HUES64 (cell line): ENCODE data around the gene DHRS1.

Experiments used
- H3K27ac ChIP-seq: 2 replicates; pipeline ENCODE4 v1.7.0; 2013; ENCODE audit warnings: low read depth, low read length, inconsistent platforms
- H3K27me3 ChIP-seq: 2 replicates; pipeline ENCODE4 v1.6.1; 2013; ENCODE audit warnings: mild to moderate bottlenecking, low read length; ENCODE audit not compliant: insufficient read depth
- H3K36me3 ChIP-seq: 2 replicates; pipeline ENCODE4 v1.6.1; 2013; ENCODE audit warnings: mild to moderate bottlenecking, low read length; ENCODE audit not compliant: insufficient read depth
- H3K4me1 ChIP-seq: 2 replicates; pipeline ENCODE4 v1.6.1; 2013; ENCODE audit warnings: mild to moderate bottlenecking, low read length, moderate library complexity; ENCODE audit not compliant: insufficient read depth
- H3K4me3 ChIP-seq: 2 replicates; pipeline ENCODE4 v1.5.1; 2013; ENCODE audit warnings: mild to moderate bottlenecking, low read length, moderate library complexity
- H3K9ac ChIP-seq: 2 replicates; pipeline ENCODE4 v1.6.1; 2013; ENCODE audit warnings: mild to moderate bottlenecking, low read depth, low read length
- H3K9me3 ChIP-seq: 2 replicates; pipeline ENCODE4 v1.6.1; 2013; ENCODE audit warnings: low read depth, low read length; ENCODE audit not compliant: insufficient read depth
- WGBS: fragments of 150-250, 120-280 bp; methylation state at CpG from one replicate; pipeline ENCODE4 v1.1.7; 2013; ENCODE audit warnings: missing lambda C conversion rate; 5-methylcytosine and 5-hydroxymethylcytosine counted together

The DHRS1 gene

GRCh38 chr14:24325041-24325530 lies 25.5 kb upstream of the DHRS1 start:
- Histone ChIP-seq H3K4me3 (no peak overlapping the region), H3K9ac (no peak overlapping the region), H3K27me3 (peaks cover 27% of the 10 kb centered on the region), H3K27ac (no peak overlapping the region), H3K4me1 (no peaks in the 10 kb centered on the region), H3K9me3 (no peaks in the 10 kb centered on the region), H3K36me3 (no peaks in the 10 kb centered on the region)
- 93% methylated on average over 5 of the region's 5 CpGs for WGBS

- WGBS = 80% methylated on average over 5 of the region's 6 CpGs
Measured at GRCh38 chr14:24324024-24324423, 24.4 kb upstream of the DHRS1 start.

GRCh38 chr14:24323341-24323740 lies 23.8 kb upstream of the DHRS1 start:
- H3K4me1 ChIP-seq = no peaks in the 10 kb centered on the region
- no peaks in the 10 kb centered on the region for H3K36me3 ChIP-seq
- H3K9ac ChIP-seq = no peak overlapping the region
- H3K4me3 ChIP-seq = no peak overlapping the region
- no peak overlapping the region for H3K27ac ChIP-seq
- peaks cover 29% of the 10 kb centered on the region for H3K27me3 ChIP-seq
- H3K9me3 ChIP-seq = no peaks in the 10 kb centered on the region
- 78% methylated on average over 3 of the region's 3 CpGs for WGBS

More at GRCh38 chr14:24324024-24324423, 24.4 kb upstream of the DHRS1 start:
- Histone ChIP-seq H3K9me3 (no peaks in the 10 kb centered on the region), H3K36me3 (no peaks in the 10 kb centered on the region), H3K4me3 (no peak overlapping the region), H3K27me3 (peaks cover 28% of the 10 kb centered on the region), H3K27ac (no peak overlapping the region), H3K4me1 (no peaks in the 10 kb centered on the region), H3K9ac (no peak overlapping the region)

DNA sequence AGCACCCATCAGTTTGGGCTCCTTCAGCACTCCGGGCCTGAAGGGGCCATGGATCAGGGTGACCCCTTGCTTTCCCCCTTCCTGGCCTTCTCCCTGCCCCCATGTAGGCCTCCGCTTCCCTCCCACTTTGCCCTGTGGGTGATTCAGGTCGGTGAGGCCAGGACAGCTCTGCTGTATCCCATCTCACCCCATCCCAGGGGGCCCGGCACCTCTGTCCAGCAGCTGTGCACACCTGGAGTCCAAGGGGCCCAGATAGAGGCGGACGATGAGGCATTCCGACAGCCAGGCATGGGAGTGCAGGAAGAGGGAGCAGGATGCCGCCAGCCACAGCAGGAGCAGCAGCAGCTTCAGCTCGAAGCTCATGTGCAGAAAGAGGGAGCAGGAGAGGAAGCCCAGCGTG lies 23.1 kb upstream of the DHRS1 start:
- 85% methylated on average over 10 of the region's 10 CpGs for WGBS
- H3K9ac ChIP-seq = no peak overlapping the region
- H3K27me3 ChIP-seq = peaks cover 35% of the 10 kb centered on the region
- no peaks in the 10 kb centered on the region for H3K4me1 ChIP-seq
- no peak overlapping the region for H3K27ac ChIP-seq
- H3K9me3 ChIP-seq = no peaks in the 10 kb centered on the region
- H3K36me3 ChIP-seq = no peaks in the 10 kb centered on the region
- no peak overlapping the region for H3K4me3 ChIP-seq

DNA sequence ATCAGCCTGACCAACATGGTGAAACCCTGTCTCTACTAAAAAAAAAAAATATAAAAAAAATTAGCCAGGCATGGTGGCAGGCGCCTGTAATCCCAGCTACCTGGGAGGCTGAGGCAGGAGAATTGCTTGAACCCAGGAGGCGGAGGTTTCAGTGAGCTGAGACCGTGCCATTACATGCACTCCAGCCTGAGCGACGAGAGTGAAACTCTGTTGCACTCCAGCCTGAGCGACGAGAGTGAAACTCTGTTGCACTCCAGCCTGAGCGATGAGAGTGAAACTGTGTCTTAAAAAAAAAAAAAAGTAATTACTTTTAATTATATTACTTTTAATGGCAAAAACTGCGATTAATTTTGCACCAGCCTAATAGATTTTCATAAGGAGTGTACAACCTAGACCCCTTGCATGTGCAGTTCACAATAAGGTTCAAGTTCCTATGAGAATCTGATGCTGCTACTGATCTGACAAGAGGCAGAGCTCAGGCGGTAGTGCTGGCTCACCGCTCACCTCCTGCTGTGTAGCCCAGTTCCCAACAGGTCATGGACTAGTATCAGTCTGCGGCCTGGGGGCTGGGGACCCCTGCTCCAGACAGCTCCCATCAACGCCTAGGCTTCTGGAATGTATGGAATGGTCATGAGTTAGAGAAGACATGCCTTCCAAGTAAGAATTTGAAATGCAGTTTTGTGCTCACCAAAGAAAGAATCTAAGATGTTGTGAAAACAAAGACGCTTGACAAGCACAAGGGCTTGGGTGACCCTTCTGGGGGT lies 21.8 kb upstream of the DHRS1 start:
- no peaks in the 10 kb centered on the region for H3K4me1 ChIP-seq
- no peak overlapping the region for H3K9ac ChIP-seq
- 81% methylated on average over 13 of the region's 14 CpGs for WGBS
- no peak overlapping the region for H3K4me3 ChIP-seq
- H3K27me3 ChIP-seq = peaks cover 35% of the 10 kb centered on the region
- no peaks in the 10 kb centered on the region for H3K36me3 ChIP-seq
- H3K27ac ChIP-seq = no peak overlapping the region
- H3K9me3 ChIP-seq = no peaks in the 10 kb centered on the region

DNA sequence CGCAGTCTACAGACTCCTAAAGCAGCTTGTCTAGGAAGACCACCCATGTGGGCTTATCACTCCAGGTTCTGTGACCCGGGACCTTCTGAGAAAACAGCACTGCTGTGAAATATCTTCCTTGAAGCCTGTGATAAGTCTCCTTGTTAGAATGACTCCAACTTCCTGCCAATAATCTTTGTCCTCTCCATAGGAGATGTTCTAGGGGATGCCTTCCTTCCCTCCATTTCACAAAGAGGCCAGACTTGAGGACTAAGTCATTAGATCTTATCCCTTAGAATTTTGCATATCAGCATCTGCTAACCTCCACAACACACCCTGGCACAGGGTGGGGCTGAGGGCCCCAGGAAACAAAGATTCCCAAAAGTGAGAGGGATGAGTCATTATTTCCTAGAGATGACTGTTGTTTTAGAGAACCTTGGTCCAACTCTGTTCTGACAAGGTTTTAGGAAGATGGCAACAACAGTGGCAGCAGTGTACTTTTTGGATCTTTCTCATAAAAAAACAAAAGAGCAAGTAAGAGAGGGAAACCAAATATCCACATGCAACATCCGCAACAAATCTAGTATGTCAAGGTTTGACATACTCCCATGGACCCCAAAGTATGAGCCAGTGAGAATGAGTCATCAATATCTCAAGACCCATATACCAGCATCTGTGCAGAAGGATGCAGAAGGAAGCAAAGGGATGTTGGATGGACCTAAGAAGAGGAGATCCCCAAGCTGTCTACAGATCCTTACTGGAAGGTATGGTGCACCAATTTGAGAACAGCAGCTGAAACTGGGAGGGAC lies 17.8 kb upstream of the DHRS1 start:
- peaks cover 35% of the 10 kb centered on the region for H3K27me3 ChIP-seq
- H3K36me3 ChIP-seq = 0 out of 2 replicates have a peak, but pooled peaks cover under 1% of the 10 kb centered on the region
- no peak overlapping the region for H3K27ac ChIP-seq
- no peaks in the 10 kb centered on the region for H3K4me1 ChIP-seq
- H3K9me3 ChIP-seq = no peaks in the 10 kb centered on the region
- H3K9ac ChIP-seq = no peak overlapping the region
- no peak overlapping the region for H3K4me3 ChIP-seq
- WGBS = 86% methylated on average over 3 of the region's 3 CpGs

DNA sequence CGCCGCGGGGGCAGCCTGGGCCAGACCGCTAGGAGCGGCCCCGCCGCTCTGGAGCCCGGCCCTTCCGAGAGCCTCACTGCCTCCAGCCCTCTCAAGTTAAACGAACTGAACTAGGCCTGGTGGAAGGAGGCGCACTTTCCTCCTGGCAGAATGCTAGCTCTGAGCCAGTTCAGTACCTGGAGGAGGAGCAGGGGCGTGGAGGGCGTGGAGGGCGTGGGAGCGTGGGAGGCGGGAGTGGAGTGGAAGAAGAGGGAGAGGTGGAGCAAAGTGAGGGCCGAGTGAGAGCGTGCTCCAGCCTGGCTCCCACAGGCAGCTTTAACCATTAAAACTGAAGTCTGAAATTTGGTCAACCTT lies 17.0 kb upstream of the DHRS1 start:
- Histone ChIP-seq H3K9ac (no peak overlapping the region), H3K27me3 (peaks cover 35% of the 10 kb centered on the region), H3K27ac (no peak overlapping the region), H3K4me3 (no peak overlapping the region), H3K36me3 (peaks cover 8% of the 10 kb centered on the region; the same call in 1 of the 2 replicates), H3K9me3 (no peaks in the 10 kb centered on the region), H3K4me1 (no peaks in the 10 kb centered on the region)
- 94% methylated on average over 18 of the region's 18 CpGs for WGBS

DNA sequence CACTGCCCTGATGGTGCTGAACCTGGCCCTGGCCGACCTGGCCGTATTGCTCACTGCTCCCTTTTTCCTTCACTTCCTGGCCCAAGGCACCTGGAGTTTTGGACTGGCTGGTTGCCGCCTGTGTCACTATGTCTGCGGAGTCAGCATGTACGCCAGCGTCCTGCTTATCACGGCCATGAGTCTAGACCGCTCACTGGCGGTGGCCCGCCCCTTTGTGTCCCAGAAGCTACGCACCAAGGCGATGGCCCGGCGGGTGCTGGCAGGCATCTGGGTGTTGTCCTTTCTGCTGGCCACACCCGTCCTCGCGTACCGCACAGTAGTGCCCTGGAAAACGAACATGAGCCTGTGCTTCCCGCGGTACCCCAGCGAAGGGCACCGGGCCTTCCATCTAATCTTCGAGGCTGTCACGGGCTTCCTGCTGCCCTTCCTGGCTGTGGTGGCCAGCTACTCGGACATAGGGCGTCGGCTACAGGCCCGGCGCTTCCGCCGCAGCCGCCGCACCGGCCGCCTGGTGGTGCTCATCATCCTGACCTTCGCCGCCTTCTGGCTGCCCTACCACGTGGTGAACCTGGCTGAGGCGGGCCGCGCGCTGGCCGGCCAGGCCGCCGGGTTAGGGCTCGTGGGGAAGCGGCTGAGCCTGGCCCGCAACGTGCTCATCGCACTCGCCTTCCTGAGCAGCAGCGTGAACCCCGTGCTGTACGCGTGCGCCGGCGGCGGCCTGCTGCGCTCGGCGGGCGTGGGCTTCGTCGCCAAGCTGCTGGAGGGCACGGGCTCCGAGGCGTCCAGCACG lies 16.4 kb upstream of the DHRS1 start:
- H3K27me3 ChIP-seq = peaks cover 35% of the 10 kb centered on the region
- H3K9ac ChIP-seq = no peak overlapping the region
- no peaks in the 10 kb centered on the region for H3K9me3 ChIP-seq
- WGBS = 95% methylated on average over 70 of the region's 70 CpGs
- H3K27ac ChIP-seq = no peak overlapping the region
- H3K4me3 ChIP-seq = no peak overlapping the region
- H3K36me3 ChIP-seq = peaks cover 9% of the 10 kb centered on the region; the same call in 1 of the 2 replicates
- H3K4me1 ChIP-seq = no peaks in the 10 kb centered on the region

DNA sequence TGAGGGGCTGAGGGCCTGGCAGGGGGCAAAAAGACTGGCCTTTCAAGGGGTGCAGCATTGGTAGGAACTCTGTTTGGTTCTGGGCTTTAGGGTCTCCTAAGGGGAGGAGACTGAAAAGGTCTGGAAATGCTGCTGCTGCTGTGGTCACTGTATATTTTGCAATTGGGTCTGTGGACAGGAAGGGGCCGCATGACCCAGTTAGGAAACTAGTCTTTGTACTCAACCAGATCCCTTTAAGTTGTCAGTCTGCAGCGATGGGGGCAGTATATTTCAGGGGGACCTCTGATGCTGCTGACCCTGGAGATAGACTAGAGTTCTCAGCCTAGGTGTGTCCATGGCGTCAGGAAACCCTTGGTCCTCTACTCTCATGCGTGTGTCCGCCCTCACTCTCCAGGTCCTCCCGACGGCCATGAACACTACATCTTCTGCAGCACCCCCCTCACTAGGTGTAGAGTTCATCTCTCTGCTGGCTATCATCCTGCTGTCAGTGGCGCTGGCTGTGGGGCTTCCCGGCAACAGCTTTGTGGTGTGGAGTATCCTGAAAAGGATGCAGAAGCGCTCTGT lies 15.7 kb upstream of the DHRS1 start:
- Histone ChIP-seq H3K9ac (no peak overlapping the region), H3K27ac (no peak overlapping the region), H3K27me3 (peaks cover 30% of the 10 kb centered on the region), H3K4me3 (no peak overlapping the region), H3K4me1 (no peaks in the 10 kb centered on the region), H3K9me3 (no peaks in the 10 kb centered on the region), H3K36me3 (peaks cover 11% of the 10 kb centered on the region)
- 91% methylated on average over 10 of the region's 10 CpGs for WGBS

DNA sequence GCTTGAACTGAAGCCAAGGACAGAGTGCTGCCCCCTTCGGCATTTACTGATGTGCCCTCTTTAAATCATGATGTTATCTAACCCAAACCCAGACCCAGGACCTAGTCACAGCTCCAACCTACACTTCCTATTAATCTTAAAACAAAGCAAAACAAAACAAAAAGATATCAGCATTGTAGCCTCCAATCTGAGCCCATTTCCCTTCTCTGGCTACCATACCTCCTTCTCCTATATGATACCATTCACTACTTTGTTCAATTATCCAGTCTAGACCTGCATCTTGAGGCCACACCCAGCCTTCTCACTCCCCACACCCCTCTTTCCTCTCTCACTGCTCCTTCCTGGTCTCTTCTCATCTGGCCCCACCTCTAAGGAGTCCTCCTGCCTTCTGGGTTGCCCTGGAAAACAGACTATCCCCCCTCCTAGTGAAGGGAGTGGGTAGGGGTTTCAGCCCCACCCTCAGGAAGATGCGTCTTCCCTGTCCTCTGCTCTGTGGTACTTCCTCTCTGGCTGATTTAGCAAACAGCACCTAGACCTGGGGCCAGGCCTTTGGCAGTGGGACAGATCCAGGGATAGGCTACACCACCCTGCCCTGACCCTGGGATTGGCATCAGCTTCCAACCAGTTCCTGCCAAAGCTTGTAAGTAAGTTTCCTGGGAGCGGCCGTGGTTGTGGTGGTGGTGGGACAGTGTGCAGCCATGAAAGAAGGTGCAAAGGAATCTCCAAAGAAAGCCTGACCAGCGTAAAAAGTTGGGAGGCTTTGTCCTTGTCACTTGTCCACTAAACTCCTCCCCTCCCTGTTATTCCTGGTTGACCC lies 15.0 kb upstream of the DHRS1 start:
- Histone ChIP-seq H3K4me3 (no peak overlapping the region), H3K9me3 (no peaks in the 10 kb centered on the region), H3K4me1 (no peaks in the 10 kb centered on the region), H3K27ac (no peak overlapping the region), H3K27me3 (peaks cover 22% of the 10 kb centered on the region), H3K36me3 (peaks cover 17% of the 10 kb centered on the region), H3K9ac (no peak overlapping the region)
- WGBS = 93% methylated on average over 5 of the region's 5 CpGs
